H1 (cell line): ENCODE data around the gene ADD3. TPM values are rescaled to one million over a fixed set of nuclear protein-coding genes. Genes with fewer than 3 reads are reported as not detected.

ENCODE experiments used
- CTCF ChIA-PET: fragments of 300-600 bp; sonication (Branson Sonifier 250); formaldehyde crosslinking; loops from one replicate; lab custom pipeline; 2021; ENCODE audit not compliant: partially characterized antibody; lab: Charles Lee
- POLR2A ChIA-PET: fragments of 300-600 bp; sonication (Branson Sonifier 250); formaldehyde crosslinking; loops from one replicate; lab custom pipeline; 2021; ENCODE audit warnings: inconsistent platforms; ENCODE audit not compliant: partially characterized antibody; lab: Charles Lee
- DNase-seq, 2 experiments: peaks; one replicate each; pipeline versions ENCODE4 v3.0.0 to v3.0.0-alpha.2; 2010 to 2022; ENCODE audit warnings: low spot score in 2 of 2, low read depth in 1 of 2, mixed read lengths in 1 of 2
- FAIRE-seq: peaks from 2 replicates; lab custom pipeline; 2011; peaks lifted over from hg19 to GRCh38; lab: Jason Lieb, UNC
- H2AFZ ChIP-seq: 2 replicates; pipeline ENCODE4 v1.8.1; 2012; ENCODE audit warnings: low read length, inconsistent platforms
- H2AK5ac ChIP-seq: 2 replicates; pipeline ENCODE4 v1.6.1; 2013; ENCODE audit warnings: low read depth, low read length
- H2BK120ac ChIP-seq: replicated peaks from 2 replicates; pipeline ENCODE3; 2013; ENCODE audit warnings: low read depth, low read length, inconsistent platforms
- H2BK12ac ChIP-seq: 2 replicates; pipeline ENCODE4 v1.6.1; 2013; ENCODE audit warnings: low read depth, low read length
- H2BK15ac ChIP-seq: 2 replicates; pipeline ENCODE4 v1.6.1; 2013; ENCODE audit warnings: low read length
- H2BK20ac ChIP-seq: 2 replicates; pipeline ENCODE4 v1.6.1; 2013; ENCODE audit warnings: low read length
- H2BK5ac ChIP-seq: 2 replicates; pipeline ENCODE4 v1.6.1; 2013; ENCODE audit warnings: low read depth, low read length
- H3K14ac ChIP-seq: 2 replicates; pipeline ENCODE4 v1.6.1; 2013; ENCODE audit warnings: inconsistent platforms; ENCODE audit not compliant: insufficient read length
- H3K18ac ChIP-seq: 2 replicates; pipeline ENCODE4 v1.6.1; 2013; ENCODE audit warnings: low read length; ENCODE audit errors: extremely low read depth
- H3K23ac ChIP-seq: 2 replicates; pipeline ENCODE4 v1.6.1; 2013; ENCODE audit warnings: inconsistent platforms; ENCODE audit not compliant: insufficient read length
- H3K23me2 ChIP-seq: 2 replicates; pipeline ENCODE4 v1.6.1; 2013; ENCODE audit warnings: low read depth, low read length
- H3K27ac ChIP-seq: 2 replicates; pipeline ENCODE4 v1.6.1; 2011; ENCODE audit warnings: low read depth, low read length, inconsistent platforms
- H3K27me3 ChIP-seq, 4 experiments: replicated peaks in 1 of 4; 1 replicate in 1 of 4; 2 replicates in 3 of 4; pipeline versions ENCODE4 v1.6.1 to v1.8.1; 2011 to 2013; ENCODE audit warnings: low read length in 3 of 4, mild to moderate bottlenecking in 3 of 4, inconsistent platforms in 2 of 4, mixed read lengths in 2 of 4, moderate library complexity in 1 of 4; ENCODE audit not compliant: control insufficient read depth in 3 of 4, insufficient read depth in 3 of 4; ENCODE audit errors: extremely low read depth in 1 of 4
- H3K36me3 ChIP-seq, 4 experiments: 2 replicates each; pipeline versions ENCODE4 v1.6.1 to v1.8.1; 2011 to 2013; ENCODE audit warnings: mild to moderate bottlenecking in 4 of 4, low read length in 3 of 4, moderate library complexity in 2 of 4, control low read depth in 1 of 4, inconsistent platforms in 1 of 4; ENCODE audit not compliant: insufficient read depth in 4 of 4, control insufficient read depth in 2 of 4
- H3K4ac ChIP-seq: replicated peaks from 2 replicates; pipeline ENCODE3; 2013; ENCODE audit warnings: low read length, low read depth, mixed read lengths, inconsistent platforms; ENCODE audit not compliant: insufficient read length
- H3K4me1 ChIP-seq, 4 experiments: replicated peaks in 1 of 4; 1 replicate in 1 of 4; 2 replicates in 3 of 4; pipeline versions ENCODE4 v1.6.1 to v1.8.1; 2011 to 2013; ENCODE audit warnings: low read length in 3 of 4, inconsistent platforms in 2 of 4, mixed read lengths in 1 of 4; ENCODE audit not compliant: insufficient read depth in 4 of 4, control insufficient read depth in 3 of 4
- H3K4me2 ChIP-seq, 2 experiments: 2 replicates each; pipeline versions ENCODE4 v1.6.1 to v1.8.1; 2011 to 2013; ENCODE audit warnings: low read depth in 2 of 2, low read length in 2 of 2, control low read depth in 1 of 2, inconsistent platforms in 1 of 2, mild to moderate bottlenecking in 1 of 2; ENCODE audit not compliant: insufficient read depth in 1 of 2
- H3K4me3 ChIP-seq, 4 experiments: fragments of 200-600, 300-600 bp in 1 of 4; sonication (generic), shearing (Covaris generic), sonication (Bioruptor Twin) in 1 of 4; 2 replicates each; pipeline versions ENCODE4 v1.5.1 to v1.8.1; 2011 to 2016; ENCODE audit warnings: low read length in 4 of 4, low read depth in 3 of 4, control low read depth in 2 of 4, inconsistent platforms in 2 of 4, mild to moderate bottlenecking in 2 of 4, mixed read lengths in 1 of 4, moderate library complexity in 1 of 4; ENCODE audit not compliant: insufficient read depth in 2 of 4; ENCODE audit errors: extremely low read depth in 1 of 4
- H3K56ac ChIP-seq: replicated peaks from 2 replicates; pipeline ENCODE3; 2013; ENCODE audit warnings: low read depth, mild to moderate bottlenecking, mixed read lengths, low read length, inconsistent platforms; ENCODE audit not compliant: insufficient read length
- H3K79me1 ChIP-seq: 2 replicates; pipeline ENCODE4 v1.6.1; 2013; ENCODE audit warnings: low read depth, low read length, control low read depth
- H3K79me2 ChIP-seq, 2 experiments: 2 replicates each; pipeline versions ENCODE4 v1.6.1 to v1.8.1; 2012 to 2013; ENCODE audit warnings: low read length in 2 of 2, mild to moderate bottlenecking in 2 of 2, inconsistent platforms in 1 of 2; ENCODE audit not compliant: insufficient read depth in 2 of 2, control insufficient read depth in 1 of 2
- H3K9ac ChIP-seq, 4 experiments: replicated peaks in 1 of 4; 1 replicate in 1 of 4; 2 replicates in 3 of 4; pipeline versions ENCODE4 v1.6.1 to v1.8.1; 2011 to 2013; ENCODE audit warnings: low read depth in 3 of 4, low read length in 3 of 4, control low read depth in 2 of 4, mild to moderate bottlenecking in 2 of 4, moderate library complexity in 2 of 4, inconsistent platforms in 1 of 4; ENCODE audit errors: extremely low read depth in 1 of 4
- H3K9me3 ChIP-seq, 2 experiments: 2 replicates each; pipeline versions ENCODE4 v1.6.1 to v1.8.1; 2012 to 2013; ENCODE audit warnings: mild to moderate bottlenecking in 2 of 2, moderate library complexity in 2 of 2, control low read depth in 1 of 2, inconsistent platforms in 1 of 2, low read depth in 1 of 2, low read length in 1 of 2, mixed read lengths in 1 of 2; ENCODE audit not compliant: insufficient read depth in 2 of 2
- H4K20me1 ChIP-seq, 2 experiments: replicated peaks in 1 of 2; 2 replicates each; pipeline versions ENCODE3 to v1.8.1; 2011 to 2013; ENCODE audit warnings: inconsistent platforms in 2 of 2, low read length in 2 of 2, mild to moderate bottlenecking in 1 of 2; ENCODE audit not compliant: insufficient read depth in 2 of 2, control insufficient read depth in 1 of 2
- H4K5ac ChIP-seq: 2 replicates; pipeline ENCODE4 v1.6.1; 2013; ENCODE audit warnings: low read length, low read depth, mixed read lengths, inconsistent platforms; ENCODE audit not compliant: insufficient read length
- H4K8ac ChIP-seq: 2 replicates; pipeline ENCODE4 v1.8.0; 2013; ENCODE audit warnings: mild to moderate bottlenecking, moderate library complexity, low read length, inconsistent platforms; ENCODE audit not compliant: insufficient read depth; ENCODE audit errors: extremely low read depth
- H4K91ac ChIP-seq: replicated peaks from 2 replicates; pipeline ENCODE3; 2013; ENCODE audit warnings: low read length, mixed read lengths, inconsistent platforms; ENCODE audit not compliant: insufficient read length
- BCL11A ChIP-seq, 2 experiments: IDR thresholded peaks; one replicate each; pipeline ENCODE4 v1.6.1; 2011; ENCODE audit warnings: low read depth in 2 of 2, low read length in 2 of 2, mild to moderate bottlenecking in 2 of 2
- CREB1 ChIP-seq: IDR thresholded peaks from 2 replicates; pipeline ENCODE4 v1.6.1; 2012; ENCODE audit warnings: inconsistent platforms
- EGR1 ChIP-seq: IDR thresholded peaks from 2 replicates; pipeline ENCODE4 v1.6.1; 2011; ENCODE audit warnings: low read depth, low read length, borderline replicate concordance
- FOSL1 ChIP-seq: IDR thresholded peaks from 2 replicates; pipeline ENCODE4 v1.6.1; 2011; ENCODE audit warnings: mild to moderate bottlenecking, low read depth, low read length, moderate library complexity; ENCODE audit not compliant: insufficient read depth
- JUN ChIP-seq: IDR thresholded peaks from 2 replicates; pipeline ENCODE4 v1.6.1; 2011; ENCODE audit warnings: low read depth, mild to moderate bottlenecking, improper control_type of control experiment, low read length
- KDM4A ChIP-seq: IDR thresholded peaks from one replicate; pipeline ENCODE4 v1.7.1; 2012; ENCODE audit warnings: low read depth, mild to moderate bottlenecking, moderate library complexity, low read length, inconsistent platforms; ENCODE audit not compliant: severe bottlenecking
- SP1 ChIP-seq: IDR thresholded peaks from 2 replicates; pipeline ENCODE4 v1.6.1; 2011; ENCODE audit warnings: low read depth, low read length
- TAF1 ChIP-seq: IDR thresholded peaks from 2 replicates; pipeline ENCODE4 v1.6.1; 2011; ENCODE audit warnings: mild to moderate bottlenecking, low read depth, low read length
- USF2 ChIP-seq: IDR thresholded peaks from 2 replicates; pipeline ENCODE4 v1.6.1; 2011; ENCODE audit warnings: low read length, improper control_type of control experiment
- polyA plus RNA-seq, 7 experiments: library from polyadenylated mRNA; depleted of rRNA in 3 of 7; stranded (reverse) in 5 of 7; unstranded in 2 of 7; fragments of >200 nt in 5 of 7; fragments of 200-250 nt in 2 of 7; gene quantifications; 1 replicate in 5 of 7; 2 replicates in 1 of 7; 4 replicates in 1 of 7; pipeline versions ENCODE4 v1.2.1 to v1.2.3, GENCODE V29; 2011 to 2013; ENCODE audit warnings: missing spikeins in 2 of 7, mixed read lengths in 2 of 7
- total RNA-seq: library from RNA; stranded (reverse); fragmentation: NEBNext Ultra II Directional; extraction: Animal tissue kit (Norgen Biotek cat#: 25700); gene quantifications from 2 replicates; pipeline ENCODE4 v1.2.1, GENCODE V29; 2021

The ADD3 gene
- total and polyA plus RNA-seq, 2 of the 8 experiments (the other 6 are each of a cell fraction or from before 2014, with no cell fraction given) = 44.7 to 85.6 TPM

- Histone ChIP-seq H4K5ac (no peak overlapping the region), H3K14ac (no peak overlapping the region), H4K20me1 (peaks cover 6 to 7% of the 10 kb centered on the region in 2 experiments), H3K23me2 (no peaks in the 10 kb centered on the region), H3K56ac (no peak overlapping the region), H3K23ac (no peak overlapping the region), H2BK20ac (no peak overlapping the region), H3K9ac (no peak overlapping the region), H2AFZ (no peak overlapping the region), H3K4me1 (peaks cover 0 to 4% (median 2%) of the 10 kb centered on the region in 4 experiments; a peak in 4 of 7 replicates), H2AK5ac (no peak overlapping the region), H3K18ac (no peak overlapping the region), H3K36me3 (no peaks in the 10 kb centered on the region), H3K27me3 (no peaks in the 10 kb centered on the region; a peak in 1 of 7 replicates), H2BK15ac (no peak overlapping the region), H3K9me3 (no peaks in the 10 kb centered on the region), H3K79me1 (no peaks in the 10 kb centered on the region; the same call in 1 of the 2 replicates), H3K4ac (no peak overlapping the region), H2BK5ac (no peak overlapping the region), H4K8ac (no peak overlapping the region), H3K4me3 (no peak overlapping the region), H4K91ac (no peak overlapping the region), H3K4me2 (no peak overlapping the region), H2BK120ac (no peak overlapping the region), H2BK12ac (no peak overlapping the region), H3K27ac (no peak overlapping the region), H3K79me2 (peaks cover 0 to 61% of the 10 kb centered on the region in 2 experiments; a peak in 2 of 4 replicates)
- no peak for DNase-seq
- CTCF ChIA-PET = interaction anchor here (0.8 to 1.1 kb wide), 4 partner anchors 9 to 99 kb away, joined by 3 to 5 read pairs (median 3); no protein-coding TSS in a partner anchor
- POLR2A ChIA-PET = no interaction called here
- no peak for FAIRE-seq
- TF ChIP-seq EGR1 (no peak), CREB1 (no peak), TAF1 (no peak), KDM4A (no peak), JUN (no peak), BCL11A (IDR thresholded peaks at IDR 0.05; ENCODE audit: low read depth in 2 of 2, low read length in 2 of 2) (no peak), FOSL1 (no peak), SP1 (no peak), USF2 (no peak)
Observed at GRCh38 chr10:110076559-110077318, 69.0 kb downstream of the ADD3 start.
